ENCODE measurements around the gene DNAH6.
"Not testable (repeated sequence)": the region's sequence is repeated elsewhere in the genome, so short reads cannot be mapped to it uniquely, and the experiment has no call there.

DNAH6 gene

GRCh38 chr2:84732897-84733778 lies 216.8 kb downstream of the DNAH6 start:
- DNase-seq (ENCODE audit: low read depth in 2 of 3, low spot score in 2 of 3): no peak

GRCh38 chr2:84735389-84735788 lies 219.1 kb downstream of the DNAH6 start:
- no peak for DNase-seq (ENCODE audit: low read depth in 2 of 3, low spot score in 2 of 3)

DNA sequence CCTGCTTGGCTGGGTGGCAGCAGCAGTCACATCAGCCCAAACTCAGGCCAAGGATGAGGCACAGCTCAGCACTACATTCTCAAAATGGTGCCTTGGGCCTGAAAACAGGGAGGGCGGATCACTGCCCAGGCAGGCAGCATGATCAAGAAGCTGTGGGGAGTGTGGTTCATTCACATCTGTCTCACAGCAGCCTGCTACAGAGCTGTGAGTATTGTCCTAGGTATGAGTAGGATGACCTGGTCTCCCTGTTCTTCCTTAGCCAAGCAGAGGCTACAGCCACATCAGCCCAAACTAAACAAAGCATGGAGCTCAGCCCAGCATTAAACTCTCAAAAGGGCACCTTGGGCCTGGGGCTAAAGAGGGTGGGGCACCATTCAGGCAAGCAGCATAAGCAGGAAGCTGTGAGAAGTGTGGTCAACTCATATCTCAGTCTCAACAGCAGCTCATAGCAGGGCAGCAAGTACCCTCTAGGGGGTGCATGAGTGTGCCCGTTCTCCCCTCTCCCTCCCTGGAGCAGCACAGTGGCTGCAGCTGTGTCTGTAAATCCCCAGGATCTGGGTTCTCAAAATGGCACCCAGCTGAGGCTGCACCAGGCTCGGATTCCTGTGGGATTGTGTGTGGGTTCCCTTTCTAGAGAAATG lies 225.0 kb downstream of the DNAH6 start:
- DNase-seq (ENCODE audit: low read depth in 2 of 3, low spot score in 2 of 3): no peak

DNA sequence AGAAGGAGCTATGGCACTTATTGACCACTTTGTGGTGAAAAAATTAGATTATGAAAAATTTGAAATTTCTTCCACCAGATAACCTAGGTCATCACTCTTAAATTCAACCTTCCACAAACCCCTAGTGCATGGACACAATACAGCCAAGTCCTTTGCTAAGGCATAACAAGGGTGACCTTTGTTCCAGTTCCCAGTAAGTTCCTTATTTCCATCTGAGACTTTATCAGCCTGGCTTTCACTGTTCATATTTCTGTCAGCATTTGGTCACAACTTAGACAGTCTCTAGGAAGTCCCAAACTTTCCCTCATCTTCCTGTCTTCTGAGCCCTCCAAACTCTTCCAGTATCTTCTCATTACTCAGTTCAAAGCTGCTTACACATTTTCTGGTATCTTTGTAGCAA lies 232.0 kb downstream of the DNAH6 start:
- DNase-seq (ENCODE audit: low read depth in 2 of 3, low spot score in 2 of 3): no peak

GRCh38 chr2:84749442-84749841 lies 233.1 kb downstream of the DNAH6 start:
- DNase-seq (ENCODE audit: low read depth in 2 of 3, low spot score in 2 of 3): no peak

DNA sequence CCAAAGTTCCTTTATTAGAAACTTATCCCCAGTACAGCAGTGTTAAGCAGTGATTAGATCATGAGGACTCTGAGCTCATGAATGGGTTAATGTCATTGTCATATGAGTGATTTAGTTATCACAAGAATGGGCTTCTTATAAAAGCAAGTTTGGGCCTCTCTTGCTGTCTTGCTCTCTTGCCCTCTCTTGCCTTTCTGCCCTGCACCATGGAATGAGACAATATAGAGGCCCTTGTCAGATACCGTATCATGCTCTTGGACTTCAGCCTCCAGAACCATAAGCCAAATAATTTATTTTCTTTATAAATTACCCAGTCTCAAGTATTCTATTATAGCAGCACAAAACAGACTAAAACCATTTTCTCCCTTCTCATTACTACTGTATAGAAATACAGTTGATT lies 238.8 kb downstream of the DNAH6 start:
- DNase-seq (ENCODE audit: low read depth in 2 of 3, low spot score in 2 of 3): no peak

GRCh38 chr2:84757648-84758047 lies 241.3 kb downstream of the DNAH6 start:
- DNase-seq (ENCODE audit: low read depth in 2 of 3, low spot score in 2 of 3): no peak

DNA sequence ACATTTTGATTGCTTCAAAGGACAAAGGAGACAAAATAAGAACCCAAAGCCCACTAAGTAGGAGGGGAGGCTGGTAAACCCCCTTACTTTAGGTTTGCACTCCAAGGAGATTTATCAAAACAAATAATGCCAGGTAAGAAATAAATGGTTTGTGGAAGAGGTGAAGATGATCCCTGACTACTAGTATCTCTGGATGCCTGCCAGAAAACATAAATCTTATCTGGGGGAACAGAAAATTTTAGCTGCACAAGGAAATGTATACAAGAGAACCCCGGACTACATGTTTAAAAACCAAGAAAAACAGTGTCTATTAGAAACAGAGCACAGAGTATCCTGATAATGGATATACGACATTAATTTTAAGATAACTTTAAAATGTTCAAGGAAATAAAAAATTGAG lies 250.5 kb downstream of the DNAH6 start:
- DNase-seq (ENCODE audit: low read depth in 2 of 3, low spot score in 2 of 3): no peak

DNA sequence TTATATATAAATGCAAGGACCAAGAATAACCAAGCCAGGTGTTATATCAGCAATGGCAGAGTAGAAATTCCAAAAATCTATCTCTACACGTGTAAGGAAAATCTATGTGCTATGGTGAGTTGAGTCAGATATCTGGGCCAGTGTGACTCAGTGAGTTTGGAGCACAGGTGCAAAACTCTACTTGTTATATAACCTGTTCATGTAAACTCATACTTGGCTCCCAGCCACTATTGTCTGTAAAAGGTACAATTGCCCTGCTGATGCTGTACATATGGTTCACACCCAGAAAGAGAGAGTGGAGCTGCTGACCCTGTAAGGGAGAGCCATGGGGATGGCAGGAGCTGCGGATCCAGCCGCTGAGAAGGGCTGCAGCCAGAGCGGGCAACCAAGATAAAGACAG lies 252.5 kb downstream of the DNAH6 start:
- no peak for DNase-seq (ENCODE audit: low read depth in 2 of 3, low spot score in 2 of 3)

DNA sequence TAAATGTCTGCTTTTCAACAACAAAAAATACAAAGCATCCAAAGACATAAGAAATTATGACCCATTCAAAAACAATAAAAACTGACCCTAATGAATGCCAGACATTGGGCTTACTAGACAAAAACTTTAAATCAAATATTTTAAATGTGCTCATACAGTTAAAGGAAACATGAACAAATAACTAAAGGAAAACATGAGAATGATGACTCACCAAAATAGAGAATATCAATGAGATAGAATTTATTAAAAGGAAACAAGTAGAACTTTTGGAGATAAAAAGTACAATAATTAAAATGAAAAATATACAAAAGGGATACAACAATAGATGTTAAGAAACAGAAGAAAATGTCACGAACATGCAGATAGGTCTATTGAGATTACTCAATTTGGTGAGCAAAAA lies 254.0 kb downstream of the DNAH6 start:
- DNase-seq (ENCODE audit: low read depth in 2 of 3, low spot score in 2 of 3): no peak

- DNase-seq (ENCODE audit: low read depth in 2 of 3, low spot score in 2 of 3): no peak
Observed at GRCh38 chr2:84771251-84771650, 255.0 kb downstream of the DNAH6 start.

DNA sequence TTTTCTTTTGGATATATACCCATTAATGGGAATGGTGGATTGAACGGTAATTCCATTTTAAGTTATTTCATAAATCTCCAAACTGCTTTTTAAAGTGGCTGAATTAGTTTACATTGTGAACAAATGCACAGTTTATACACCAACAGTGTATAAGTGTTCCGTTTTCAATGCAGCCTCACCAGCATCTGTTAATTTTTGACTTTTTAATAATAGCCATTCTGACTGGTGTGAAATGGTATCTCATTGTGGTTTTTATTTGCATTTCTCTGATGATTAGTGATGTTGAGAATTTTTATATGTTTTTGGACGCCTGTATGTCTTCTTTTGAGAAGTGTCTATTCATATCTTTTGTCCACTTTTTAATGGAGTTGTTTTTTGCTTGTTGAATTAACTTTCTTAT lies 257.3 kb downstream of the DNAH6 start:
- DNase-seq (ENCODE audit: low read depth in 2 of 3, low spot score in 2 of 3): not testable (repeated sequence)

- no peak for DNase-seq (ENCODE audit: low read depth in 2 of 3, low spot score in 2 of 3)
Observed at GRCh38 chr2:84776011-84776410, 259.7 kb downstream of the DNAH6 start.

- no peak for DNase-seq (ENCODE audit: low read depth in 2 of 3, low spot score in 2 of 3)
Observed at GRCh38 chr2:84778911-84779690, 262.8 kb downstream of the DNAH6 start.

DNA sequence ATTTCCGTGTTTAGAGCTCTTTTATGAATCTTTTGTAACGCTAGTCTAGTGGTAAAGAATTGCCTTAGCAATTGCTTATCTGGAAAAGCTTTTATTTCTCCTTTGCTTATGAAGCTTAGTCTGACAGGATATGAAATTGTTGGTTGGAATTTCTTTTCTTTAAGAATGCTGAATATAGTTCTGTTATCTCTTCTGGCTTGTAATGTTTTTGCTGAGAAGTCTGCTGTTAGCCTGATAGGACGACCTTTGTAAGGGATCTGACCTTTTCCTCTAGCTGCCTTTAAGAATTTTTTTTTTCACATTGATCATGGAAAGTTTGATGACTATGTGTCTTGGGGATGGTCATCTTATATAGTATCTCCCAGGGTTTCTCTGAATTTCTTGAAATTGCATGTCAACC lies 263.5 kb downstream of the DNAH6 start:
- no peak for DNase-seq (ENCODE audit: low read depth in 2 of 3, low spot score in 2 of 3)

- DNase-seq (ENCODE audit: low read depth in 2 of 3, low spot score in 2 of 3): peak in 1 of 3 experiments; percentile 16
Observed at GRCh38 chr2:84781942-84782716, 265.8 kb downstream of the DNAH6 start.

GRCh38 chr2:84782717-84783442 lies 266.6 kb downstream of the DNAH6 start:
- no peak for DNase-seq (ENCODE audit: low read depth in 2 of 3, low spot score in 2 of 3)

DNA sequence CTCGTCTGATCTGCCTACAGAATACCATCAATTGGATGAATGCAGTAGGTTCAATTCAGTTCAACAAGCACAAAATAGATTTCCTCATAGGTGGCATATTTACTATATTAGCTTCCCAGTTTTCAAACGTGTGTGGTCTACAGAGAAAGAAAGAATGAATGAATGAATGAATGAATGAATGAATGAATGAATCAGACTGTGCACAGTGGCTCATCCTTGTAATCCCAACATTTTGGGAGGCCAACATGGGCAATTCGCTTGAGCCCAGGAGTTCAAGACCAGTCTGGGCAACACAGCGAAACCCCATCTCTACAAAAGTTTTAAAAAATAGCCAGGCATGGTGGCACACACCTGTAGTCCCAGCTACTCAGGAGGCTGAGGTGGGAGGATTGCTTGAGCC lies 269.7 kb downstream of the DNAH6 start:
- DNase-seq (ENCODE audit: low read depth in 2 of 3, low spot score in 2 of 3): no peak

DNA sequence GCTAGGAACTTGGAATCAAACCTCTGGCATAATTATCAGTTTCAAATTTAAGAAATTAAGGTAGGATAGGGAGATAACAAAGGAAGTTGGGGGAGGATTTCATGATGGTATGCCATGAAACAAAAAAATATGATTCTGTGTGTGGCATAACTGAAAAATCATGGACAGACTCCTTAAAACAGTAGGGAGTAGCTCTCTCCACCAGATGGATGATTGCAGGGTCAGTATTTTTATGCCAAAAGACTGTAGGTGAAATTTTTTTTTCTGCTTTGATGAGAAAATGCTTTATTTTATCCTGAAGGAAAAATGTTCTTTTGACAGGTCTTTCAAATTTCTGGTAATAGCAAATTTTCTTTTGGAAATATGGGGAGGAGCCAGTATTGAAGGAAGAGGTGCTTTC lies 270.3 kb downstream of the DNAH6 start:
- no peak for DNase-seq (ENCODE audit: low read depth in 2 of 3, low spot score in 2 of 3)

DNA sequence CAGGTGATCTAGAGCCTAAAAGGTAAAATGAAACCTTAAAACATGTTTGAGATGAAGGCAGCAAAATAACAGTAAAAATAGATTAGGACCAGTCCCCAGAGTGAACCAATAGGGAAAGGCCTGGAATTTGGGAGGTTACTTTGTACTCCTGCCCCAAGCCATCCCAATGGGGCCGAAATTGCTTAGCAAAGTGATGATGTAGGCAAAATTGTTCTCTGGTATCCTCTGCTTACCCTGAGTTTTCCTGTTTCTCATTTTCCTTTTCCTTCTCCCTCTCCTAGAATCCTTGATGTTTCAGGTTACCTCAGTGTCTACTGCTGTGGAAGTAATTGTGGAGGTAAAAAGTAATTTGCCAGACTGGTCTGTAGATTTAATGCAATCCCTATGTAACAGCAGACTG lies 271.7 kb downstream of the DNAH6 start:
- DNase-seq (ENCODE audit: low read depth in 2 of 3, low spot score in 2 of 3): no peak

Data from activated CD8-positive, alpha-beta memory T cell treated with anti-CD3 and anti-CD28 coated beads for 48 hours (primary cell).